Fibroblast of mammary gland (primary cell): Measurements from ENCODE around the gene LYSMD3.

ENCODE experiments used
- DNase-seq: peaks from one replicate; pipeline ENCODE4 v3.0.0-alpha.2; 2010; ENCODE audit warnings: low read depth
- H3K4me3 ChIP-seq: 2 replicates; pipeline ENCODE4 v1.5.1; 2011; ENCODE audit warnings: low read depth, mild to moderate bottlenecking, low read length, moderate library complexity; ENCODE audit not compliant: control insufficient read depth
- CTCF ChIP-seq: conservative IDR thresholded peaks from 2 replicates; pipeline ENCODE4 v1.5.1; 2011; ENCODE audit warnings: low read depth, low read length, inconsistent platforms; ENCODE audit not compliant: control insufficient read depth, insufficient read depth

Gene LYSMD3

DNA sequence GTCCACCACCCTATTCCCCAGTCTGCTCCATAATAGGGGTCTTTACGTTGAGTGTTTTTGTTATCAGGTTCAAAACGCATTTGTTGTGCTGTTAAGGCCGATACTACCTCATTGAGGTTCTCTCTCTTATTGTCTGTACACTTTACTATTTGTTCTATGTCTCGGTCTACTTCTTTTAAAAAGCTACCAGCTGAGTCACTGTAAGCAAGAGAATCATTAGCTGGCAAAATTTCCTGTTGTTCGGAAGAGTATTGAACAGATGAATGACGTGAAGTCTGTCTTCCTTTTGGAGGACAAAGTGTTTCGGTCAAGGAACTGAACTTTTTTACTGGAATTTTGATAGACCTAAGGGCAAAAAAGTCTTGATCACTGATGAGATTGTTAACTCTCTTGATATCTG lies 10.3 kb downstream of the LYSMD3 start:
- no peak for TF ChIP-seq CTCF
- DNase-seq: peak; percentile 3
- no peak overlapping the region for H3K4me3 ChIP-seq

GRCh38 chr5:90518661-90519060 lies 10.7 kb downstream of the LYSMD3 start:
- peak; percentile 49 for DNase-seq
- no peak for TF ChIP-seq CTCF
- H3K4me3 ChIP-seq: no peak overlapping the region

DNA sequence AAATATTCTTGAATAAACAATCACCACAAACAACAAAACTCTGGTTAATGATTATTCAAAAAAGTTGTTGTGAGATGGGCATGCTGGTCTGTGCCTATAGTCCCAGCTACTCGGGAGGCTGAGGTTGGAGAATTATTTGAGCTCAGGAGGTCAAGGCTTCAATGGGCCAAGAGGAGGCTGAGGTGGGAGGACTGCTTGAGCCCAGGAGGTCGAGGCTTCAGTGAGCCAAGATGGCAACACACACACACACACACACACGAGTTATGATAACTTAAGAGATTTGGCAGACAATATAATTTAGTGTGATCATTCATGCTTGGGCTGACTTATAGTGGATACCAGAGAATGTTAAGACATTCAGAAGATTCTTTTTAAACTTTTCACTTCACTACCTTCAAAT lies 14.9 kb downstream of the LYSMD3 start:
- no peak overlapping the region for H3K4me3 ChIP-seq
- no peak for DNase-seq
- no peak for TF ChIP-seq CTCF

DNA sequence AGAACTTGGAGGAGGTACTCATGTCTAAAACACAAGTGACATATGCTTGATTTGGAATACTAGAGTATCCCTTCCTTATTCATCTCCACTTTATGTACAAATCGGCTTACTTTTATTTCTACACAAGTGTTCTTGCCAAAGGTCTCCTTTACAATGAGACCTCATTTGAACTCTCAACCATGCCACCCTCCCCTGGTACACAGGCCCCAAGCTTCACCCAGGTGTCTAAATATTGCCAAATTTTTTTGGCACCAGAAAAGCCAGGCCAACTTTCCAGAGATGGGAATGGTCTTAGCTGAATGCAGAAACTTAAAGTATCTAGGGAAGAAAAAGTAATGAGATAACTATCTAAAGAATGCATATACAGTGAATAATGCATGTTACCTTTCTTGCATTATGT lies 18.9 kb downstream of the LYSMD3 start:
- TF ChIP-seq CTCF: no peak
- H3K4me3 ChIP-seq: no peak overlapping the region
- DNase-seq: no peak

GRCh38 chr5:90506221-90506620 lies 23.2 kb downstream of the LYSMD3 start:
- peak; percentile 2 for DNase-seq
- H3K4me3 ChIP-seq: no peak overlapping the region
- TF ChIP-seq CTCF: no peak

DNA sequence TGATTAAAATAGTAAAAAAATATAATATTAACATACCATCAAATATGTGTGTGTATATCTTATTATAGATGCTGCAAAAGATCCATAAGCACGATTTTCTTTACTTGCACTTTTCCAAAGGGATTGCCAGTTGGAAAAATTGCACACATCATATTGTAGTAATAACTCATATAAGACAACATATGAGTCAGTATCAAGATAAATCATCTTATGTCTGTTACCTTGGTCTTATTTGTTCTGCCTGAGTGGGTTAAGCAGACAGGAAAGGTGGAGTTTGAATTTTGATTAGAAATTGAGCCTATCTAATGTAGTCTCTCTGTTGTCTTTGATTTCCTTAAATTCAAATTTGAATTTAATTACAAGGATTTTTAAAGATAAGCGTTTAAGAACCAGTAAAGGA lies 24.6 kb downstream of the LYSMD3 start:
- no peak for DNase-seq
- TF ChIP-seq CTCF: no peak
- H3K4me3 ChIP-seq: no peak overlapping the region

- H3K4me3 ChIP-seq: no peak overlapping the region
- no peak for TF ChIP-seq CTCF
- DNase-seq: peak; percentile 15
Observed at GRCh38 chr5:90503596-90503995, 25.8 kb downstream of the LYSMD3 start.
